Trophoblast cell (in vitro differentiated cells and primary cell): ENCODE data around the gene ARHGEF26.

Experiments used
- DNase-seq, 2 donors: peaks; one replicate each; pipeline ENCODE4 v3.0.0-alpha.2; 2016
- H2AFZ ChIP-seq: 2 replicates; pipeline ENCODE4 v1.6.1; 2013; ENCODE audit warnings: low read length, moderate library complexity, mild to moderate bottlenecking; ENCODE audit not compliant: insufficient read depth, poor library complexity
- H2AK5ac ChIP-seq: 2 replicates; pipeline ENCODE4 v1.6.1; 2013; ENCODE audit warnings: mild to moderate bottlenecking, low read length
- H2BK120ac ChIP-seq: 2 replicates; pipeline ENCODE4 v1.6.1; 2013; ENCODE audit warnings: low read length, mild to moderate bottlenecking, moderate library complexity; ENCODE audit not compliant: insufficient read depth, poor library complexity
- H2BK12ac ChIP-seq: 2 replicates; pipeline ENCODE4 v1.6.1; 2013; ENCODE audit warnings: mild to moderate bottlenecking, low read length, moderate library complexity
- H2BK5ac ChIP-seq: 2 replicates; pipeline ENCODE4 v1.6.1; 2013; ENCODE audit warnings: low read length, low read depth, moderate library complexity, mild to moderate bottlenecking; ENCODE audit not compliant: poor library complexity
- H3K14ac ChIP-seq: 2 replicates; pipeline ENCODE4 v1.6.1; 2013; ENCODE audit warnings: mild to moderate bottlenecking, low read length
- H3K18ac ChIP-seq: 2 replicates; pipeline ENCODE4 v1.6.1; 2013; ENCODE audit warnings: mild to moderate bottlenecking, low read length
- H3K23ac ChIP-seq: 2 replicates; pipeline ENCODE4 v1.6.1; 2013; ENCODE audit warnings: low read length
- H3K27ac ChIP-seq: 2 replicates; pipeline ENCODE4 v1.5.1; 2013; ENCODE audit warnings: low read depth, mild to moderate bottlenecking, inconsistent platforms, low read length, moderate library complexity
- H3K27me3 ChIP-seq: 2 replicates; pipeline ENCODE4 v1.6.1; 2013; ENCODE audit warnings: inconsistent platforms, mild to moderate bottlenecking, low read length, moderate library complexity; ENCODE audit not compliant: insufficient read depth
- H3K36me3 ChIP-seq, 2 experiments: 1 replicate in 1 of 2; 2 replicates in 1 of 2; pipeline ENCODE4 v1.6.1; 2013; ENCODE audit warnings: low read length in 2 of 2, mild to moderate bottlenecking in 2 of 2, moderate library complexity in 1 of 2; ENCODE audit not compliant: insufficient read depth in 2 of 2, control insufficient read depth in 1 of 2
- H3K4ac ChIP-seq: 2 replicates; pipeline ENCODE4 v1.6.1; 2013; ENCODE audit warnings: low read depth, mild to moderate bottlenecking, low read length, moderate library complexity
- H3K4me1 ChIP-seq, 2 experiments: 1 replicate in 1 of 2; 2 replicates in 1 of 2; pipeline ENCODE4 v1.6.1; 2013; ENCODE audit warnings: low read length in 2 of 2, mild to moderate bottlenecking in 2 of 2, moderate library complexity in 1 of 2; ENCODE audit not compliant: insufficient read depth in 2 of 2, control insufficient read depth in 1 of 2
- H3K4me2 ChIP-seq: 2 replicates; pipeline ENCODE4 v1.6.1; 2013; ENCODE audit warnings: inconsistent platforms, mild to moderate bottlenecking, low read length, moderate library complexity
- H3K4me3 ChIP-seq: 2 replicates; pipeline ENCODE4 v1.5.1; 2013; ENCODE audit warnings: mild to moderate bottlenecking, low read depth, low read length, inconsistent platforms
- H3K79me1 ChIP-seq: one replicate; pipeline ENCODE4 v1.6.1; 2013; ENCODE audit warnings: low read length
- H3K79me2 ChIP-seq: 2 replicates; pipeline ENCODE4 v1.6.1; 2013; ENCODE audit warnings: low read length, mild to moderate bottlenecking; ENCODE audit not compliant: control insufficient read depth, insufficient read depth, poor library complexity
- H3K9ac ChIP-seq: 2 replicates; pipeline ENCODE4 v1.6.1; 2013; ENCODE audit warnings: mild to moderate bottlenecking, low read length
- H3K9me3 ChIP-seq: 2 replicates; pipeline ENCODE4 v1.6.1; 2013; ENCODE audit warnings: low read depth, mild to moderate bottlenecking, control low read depth, inconsistent platforms, low read length; ENCODE audit not compliant: insufficient read depth
- H4K12ac ChIP-seq: 2 replicates; pipeline ENCODE4 v1.6.1; 2013; ENCODE audit warnings: low read depth, mild to moderate bottlenecking, low read length, moderate library complexity
- H4K8ac ChIP-seq: 2 replicates; pipeline ENCODE4 v1.6.1; 2013; ENCODE audit warnings: low read depth, mild to moderate bottlenecking, low read length, moderate library complexity
- H4K91ac ChIP-seq: one replicate; pipeline ENCODE4 v1.6.1; 2013; ENCODE audit warnings: low read depth, mild to moderate bottlenecking, low read length, moderate library complexity
- WGBS: extraction: QIAGEN DNeasy Blood & Tissue Kit; methylation state at CpG from one replicate; pipeline ENCODE4 v1.1.7; 2013; ENCODE audit warnings: missing lambda C conversion rate; ENCODE audit not compliant: insufficient read length, insufficient coverage; ENCODE audit errors: extremely low coverage; 5-methylcytosine and 5-hydroxymethylcytosine counted together

The ARHGEF26 gene

GRCh38 chr3:154123906-154124305, 2.7 kb downstream of the ARHGEF26 start:
- H2BK120ac ChIP-seq = no peak overlapping the region
- no peak overlapping the region for H3K23ac ChIP-seq
- no peaks in the 10 kb centered on the region for H3K36me3 ChIP-seq
- H2BK12ac ChIP-seq = no peak overlapping the region
- H3K14ac ChIP-seq = no peak overlapping the region
- H4K91ac ChIP-seq = no peak overlapping the region
- H4K12ac ChIP-seq = no peak overlapping the region
- H2AFZ ChIP-seq = no peak overlapping the region
- H3K4ac ChIP-seq = no peak overlapping the region
- H3K79me2 ChIP-seq = peaks cover 5% of the 10 kb centered on the region
- H3K4me2 ChIP-seq = peak overlapping the region; percentile 71
- no peak overlapping the region for H3K27ac ChIP-seq
- H3K4me3 ChIP-seq = no peak overlapping the region
- H4K8ac ChIP-seq = no peak overlapping the region
- peak in 1 of 2 donors; percentile 10 for DNase-seq
- peaks cover 5 to 8% of the 10 kb centered on the region in 2 experiments for H3K4me1 ChIP-seq
- H3K9me3 ChIP-seq = no peaks in the 10 kb centered on the region
- H3K79me1 ChIP-seq = peaks cover 9% of the 10 kb centered on the region
- H3K9ac ChIP-seq = no peak overlapping the region
- H2AK5ac ChIP-seq = no peak overlapping the region
- peaks cover 7% of the 10 kb centered on the region for H3K27me3 ChIP-seq
- WGBS = no CpG with 5 or more reads among the region's 3 CpGs
- H3K18ac ChIP-seq = no peak overlapping the region
- H2BK5ac ChIP-seq = no peak overlapping the region

GRCh38 chr3:154125378-154126030, 4.3 kb downstream of the ARHGEF26 start:
- peaks cover 7% of the 10 kb centered on the region for H3K27me3 ChIP-seq
- no peak overlapping the region for H3K4me2 ChIP-seq
- H2BK5ac ChIP-seq = no peak overlapping the region
- H4K12ac ChIP-seq = no peak overlapping the region
- no peak overlapping the region for H2AK5ac ChIP-seq
- peaks cover 9% of the 10 kb centered on the region for H3K79me1 ChIP-seq
- no peak overlapping the region for H2BK12ac ChIP-seq
- no peak overlapping the region for H2BK120ac ChIP-seq
- H3K79me2 ChIP-seq = peaks cover 5% of the 10 kb centered on the region
- no peak overlapping the region for H3K4me3 ChIP-seq
- WGBS = no CpG with 5 or more reads among the region's 2 CpGs
- no peak overlapping the region for H3K23ac ChIP-seq
- H3K36me3 ChIP-seq = no peaks in the 10 kb centered on the region
- H3K18ac ChIP-seq = no peak overlapping the region
- H4K8ac ChIP-seq = no peak overlapping the region
- DNase-seq = no peak
- no peak overlapping the region for H4K91ac ChIP-seq
- H3K9me3 ChIP-seq = no peaks in the 10 kb centered on the region
- H2AFZ ChIP-seq = no peak overlapping the region
- no peak overlapping the region for H3K14ac ChIP-seq
- H3K4me1 ChIP-seq = peaks cover 5 to 8% of the 10 kb centered on the region in 2 experiments
- no peak overlapping the region for H3K4ac ChIP-seq
- no peak overlapping the region for H3K27ac ChIP-seq
- H3K9ac ChIP-seq = no peak overlapping the region

- no CpG with 5 or more reads among the region's 2 CpGs for WGBS
Observed at GRCh38 chr3:154126651-154127050, 5.5 kb downstream of the ARHGEF26 start.

GRCh38 chr3:154129625-154130024, 8.4 kb downstream of the ARHGEF26 start:
- Histone ChIP-seq H3K4me3 (no peak overlapping the region), H3K4ac (no peak overlapping the region)
- WGBS = no CpG with 5 or more reads among the region's 4 CpGs

More at GRCh38 chr3:154126651-154127050, 5.5 kb downstream of the ARHGEF26 start:
- H2AFZ ChIP-seq = no peak overlapping the region
- H2AK5ac ChIP-seq = no peak overlapping the region
- H3K4me3 ChIP-seq = no peak overlapping the region
- H4K8ac ChIP-seq = no peak overlapping the region
- no peak overlapping the region for H2BK12ac ChIP-seq
- no peak overlapping the region for H3K14ac ChIP-seq
- no peak overlapping the region for H4K91ac ChIP-seq
- H3K23ac ChIP-seq = no peak overlapping the region
- H2BK120ac ChIP-seq = no peak overlapping the region
- no peak overlapping the region for H4K12ac ChIP-seq
- H3K27ac ChIP-seq = no peak overlapping the region
- H3K18ac ChIP-seq = no peak overlapping the region
- peaks cover 6% of the 10 kb centered on the region for H3K79me1 ChIP-seq
- no peaks in the 10 kb centered on the region for H3K36me3 ChIP-seq
- peaks cover 5 to 8% of the 10 kb centered on the region in 2 experiments for H3K4me1 ChIP-seq
- no peak overlapping the region for H2BK5ac ChIP-seq
- no peak overlapping the region for H3K4me2 ChIP-seq
- peaks cover 3% of the 10 kb centered on the region for H3K79me2 ChIP-seq
- peaks cover 7% of the 10 kb centered on the region for H3K27me3 ChIP-seq
- no peaks in the 10 kb centered on the region for H3K9me3 ChIP-seq
- H3K4ac ChIP-seq = no peak overlapping the region
- H3K9ac ChIP-seq = no peak overlapping the region
- no peak for DNase-seq

More at GRCh38 chr3:154129625-154130024, 8.4 kb downstream of the ARHGEF26 start:
- H2BK120ac ChIP-seq = no peak overlapping the region
- no peaks in the 10 kb centered on the region for H3K79me2 ChIP-seq
- H3K9ac ChIP-seq = no peak overlapping the region
- H3K27ac ChIP-seq = no peak overlapping the region
- H3K23ac ChIP-seq = no peak overlapping the region
- H3K4me2 ChIP-seq = no peak overlapping the region
- H3K14ac ChIP-seq = no peak overlapping the region
- no peak overlapping the region for H2BK12ac ChIP-seq
- H4K12ac ChIP-seq = no peak overlapping the region
- no peaks in the 10 kb centered on the region for H3K27me3 ChIP-seq
- H3K4me1 ChIP-seq = no peaks in the 10 kb centered on the region
- no peak overlapping the region for H4K8ac ChIP-seq
- no peak overlapping the region for H4K91ac ChIP-seq
- H3K79me1 ChIP-seq = no peaks in the 10 kb centered on the region
- H2AFZ ChIP-seq = no peak overlapping the region
- no peak for DNase-seq
- no peak overlapping the region for H2AK5ac ChIP-seq
- H3K9me3 ChIP-seq = no peaks in the 10 kb centered on the region
- H3K36me3 ChIP-seq = no peaks in the 10 kb centered on the region
- no peak overlapping the region for H3K18ac ChIP-seq
- no peak overlapping the region for H2BK5ac ChIP-seq
